GM12892 (cell line): ENCODE data around the gene PDE6B.

Experiments used
- POLR2A ChIP-seq: IDR thresholded peaks from 2 replicates; pipeline ENCODE4 v1.6.1; 2011; ENCODE audit warnings: low read depth, low read length, control low read depth
- POLR2AphosphoS5 ChIP-seq: IDR thresholded peaks from 2 replicates; pipeline ENCODE4 v1.6.1; 2011; ENCODE audit warnings: low read depth, low read length, control low read depth

DNA sequence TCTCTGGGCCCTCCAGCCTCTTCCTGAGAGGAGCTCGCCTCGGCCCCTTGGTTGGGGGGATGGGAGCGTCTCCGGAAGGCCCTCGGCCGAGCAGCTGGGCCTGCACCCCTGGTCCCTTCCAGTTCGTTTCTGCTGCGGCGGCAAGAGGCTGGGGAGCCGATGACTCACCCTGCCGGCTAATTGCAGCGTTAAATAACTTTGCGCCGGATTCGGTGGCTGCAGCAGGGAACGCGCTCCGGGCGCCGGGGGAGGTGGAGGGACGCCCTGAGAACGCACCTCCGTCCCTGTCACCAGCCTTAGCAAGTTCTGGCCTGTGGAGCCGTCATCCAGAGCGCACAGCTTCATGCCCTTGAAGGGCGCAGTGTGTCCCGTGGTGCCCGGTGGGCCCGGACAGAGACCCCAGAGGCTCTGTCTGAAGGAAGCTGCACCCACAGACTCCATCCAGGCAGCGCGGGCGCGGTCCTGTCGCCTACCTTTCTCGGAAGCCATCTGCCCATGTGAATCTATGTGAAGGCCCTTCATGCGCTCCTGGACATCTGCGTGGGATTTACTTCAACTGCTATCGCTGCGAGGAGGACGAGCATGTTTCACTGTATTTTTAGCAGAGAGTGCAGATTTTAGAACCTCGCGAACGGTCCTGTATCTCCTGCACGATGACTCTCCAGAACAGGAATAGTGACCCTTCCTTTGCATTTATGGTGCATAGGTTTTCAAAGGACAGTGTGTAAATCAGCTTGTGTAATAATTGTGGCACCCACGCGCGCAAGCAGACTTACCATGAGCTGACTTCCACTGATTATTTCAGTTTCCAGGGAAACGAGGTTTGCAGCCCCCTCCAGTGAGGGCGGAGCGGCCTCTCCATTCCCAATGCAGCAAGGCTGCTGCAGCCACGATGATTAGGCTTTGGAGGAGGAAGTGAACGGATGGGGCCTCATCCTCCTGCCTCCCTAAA lies 47.6 kb upstream of the PDE6B start:
- TF ChIP-seq POLR2A (no peak), POLR2AphosphoS5 (no peak)
